A549 (cell line): ENCODE results near the gene CACNA1C. TPM values are rescaled to one million over a fixed set of nuclear protein-coding genes. Genes with fewer than 3 reads are reported as not detected.

Experiments
- ATAC-seq, 2 experiments: fragments of 200-7000 bp in 1 of 2; fragments of >200 bp in 1 of 2; cut with Nextera tagmentation in 1 of 2; cut with Tn5 transposase in 1 of 2; 3 replicates each; pipeline versions ENCODE4 v1.8.0 to v1.9.1; 2018 to 2020; ENCODE audit warnings: mild to moderate bottlenecking in 1 of 2, moderate library complexity in 1 of 2
- CTCF ChIA-PET: fragments of 300-600 bp; sonication (Branson Sonifier 250); formaldehyde crosslinking; extraction: SDS; loops from one replicate; lab custom pipeline; 2021; ENCODE audit warnings: antibody characterized with exemption, inconsistent platforms; lab: Yijun Ruan, JAX
- POLR2A ChIA-PET: fragments of 350-600 bp; formaldehyde crosslinking; extraction: SDS; loops from one replicate; lab custom pipeline; 2021; ENCODE audit warnings: antibody characterized with exemption, inconsistent platforms; lab: Yijun Ruan, JAX
- DNase-seq, 2 experiments: peaks; one replicate each; pipeline versions ENCODE4 v3.0.0 to v3.0.0-alpha.2; 2011 to 2016; ENCODE audit warnings: low read depth in 1 of 2, low spot score in 1 of 2
- FAIRE-seq: peaks from 2 replicates; lab custom pipeline; 2011; peaks lifted over from hg19 to GRCh38; lab: Jason Lieb, UNC
- H3K27ac ChIP-seq, 2 experiments: fragments of >200 bp; sonication (Bioruptor Twin); formaldehyde crosslinking; 3 replicates each; pipeline ENCODE4 v1.5.1; 2016 to 2017
- H3K4me1 ChIP-seq: fragments of >200 bp; sonication (Bioruptor Twin); formaldehyde crosslinking; 3 replicates; pipeline ENCODE4 v1.6.1; 2016
- H3K4me2 ChIP-seq: fragments of >200 bp; sonication (Bioruptor Twin); formaldehyde crosslinking; 3 replicates; pipeline ENCODE4 v1.6.1; 2016
- H3K4me3 ChIP-seq: fragments of >200 bp; sonication (Bioruptor Twin); formaldehyde crosslinking; 3 replicates; pipeline ENCODE4 v1.5.1; 2016
- H3K9me3 ChIP-seq: fragments of >200 bp; sonication (Bioruptor Twin); formaldehyde crosslinking; 3 replicates; pipeline ENCODE4 v1.6.1; 2016
- CBX8 ChIP-seq: fragments of 200-600 bp; sonication (generic); IDR thresholded peaks from 2 replicates; pipeline ENCODE4 v1.6.1; 2016
- CHD4 ChIP-seq: fragments of 200-600 bp; sonication (generic); IDR thresholded peaks from 2 replicates; pipeline ENCODE4 v1.6.1; 2016; ENCODE audit warnings: antibody characterized with exemption, mild to moderate bottlenecking, borderline replicate concordance
- EHF ChIP-seq: fragments of 250-450 bp; sonication (Bioruptor Pico); IDR thresholded peaks from 2 replicates; pipeline ENCODE4 v1.5.0; 2020; ENCODE audit warnings: mild to moderate bottlenecking
- EHMT2 ChIP-seq: fragments of 200-600 bp; sonication (generic); IDR thresholded peaks from 2 replicates; pipeline ENCODE4 v1.6.1; 2016; ENCODE audit warnings: antibody characterized with exemption, low read depth, mild to moderate bottlenecking, moderate library complexity
- EP300 ChIP-seq, 2 experiments: fragments of >200 bp; sonication (Bioruptor Twin); formaldehyde crosslinking; IDR thresholded peaks; 2 replicates in 1 of 2; 3 replicates in 1 of 2; pipeline ENCODE4 v1.6.1; 2016 to 2017
- ESRRA ChIP-seq: fragments of 150-350 bp; IDR thresholded peaks from 2 replicates; pipeline ENCODE4 v1.6.1; 2014; ENCODE audit warnings: mild to moderate bottlenecking, low read length, borderline replicate concordance
- FOSL2 ChIP-seq, 2 experiments: fragments of 450-650 bp in 1 of 2; fragments of >200 bp in 1 of 2; sonication (Bioruptor Twin) in 1 of 2; formaldehyde crosslinking; IDR thresholded peaks; 2 replicates each; pipeline versions ENCODE4 v1.5.0 to v1.6.1; 2016 to 2020; ENCODE audit warnings: mild to moderate bottlenecking in 1 of 2, moderate library complexity in 1 of 2
- FOXS1 ChIP-seq: fragments of 250-450 bp; sonication (Bioruptor Pico); IDR thresholded peaks from 2 replicates; pipeline ENCODE4 v1.5.0; 2020; ENCODE audit warnings: mild to moderate bottlenecking, moderate library complexity
- HDAC2 ChIP-seq: fragments of 200-600 bp; sonication (generic); IDR thresholded peaks from 2 replicates; pipeline ENCODE4 v1.6.1; 2016
- POLR2AphosphoS2 ChIP-seq: conservative IDR thresholded peaks from 2 replicates; pipeline ENCODE4 v1.6.1; 2012; ENCODE audit warnings: low read length, improper control_type of control experiment, inconsistent platforms
- RAD21 ChIP-seq, 2 experiments: fragments of >200 bp in 1 of 2; sonication (Bioruptor Twin) in 1 of 2; formaldehyde crosslinking in 1 of 2; IDR thresholded peaks in 1 of 2; conservative IDR thresholded peaks in 1 of 2; 2 replicates in 1 of 2; 3 replicates in 1 of 2; pipeline ENCODE4 v1.6.1; 2012 to 2018; ENCODE audit warnings: inconsistent platforms in 1 of 2
- RFX5 ChIP-seq: fragments of 450-650 bp; IDR thresholded peaks from 2 replicates; pipeline ENCODE4 v1.7.1; 2014; ENCODE audit warnings: antibody characterized with exemption, mild to moderate bottlenecking, moderate library complexity
- SREBF2 ChIP-seq: fragments of 450-650 bp; IDR thresholded peaks from 2 replicates; pipeline ENCODE4 v1.6.1; 2014; ENCODE audit warnings: mild to moderate bottlenecking, moderate library complexity
- ZSCAN20 ChIP-seq: fragments of 250-450 bp; sonication (Bioruptor Pico); IDR thresholded peaks from 2 replicates; pipeline ENCODE4 v1.8.0; 2022; ENCODE audit warnings: mild to moderate bottlenecking, moderate library complexity
- WGBS: methylation state at CpG from one replicate; pipeline ENCODE4 v1.1.6; 2017; ENCODE audit errors: missing lambda C conversion rate; 5-methylcytosine and 5-hydroxymethylcytosine counted together
- polyA plus RNA-seq, 4 experiments: library from polyadenylated mRNA; depleted of rRNA in 3 of 4; stranded (reverse); fragments of >200 nt; fragmentation: RNase III in 1 of 4; extraction: RNeasy Plus Mini Kit Qiagen cat#74134 plus additional on column Dnase treatment in 1 of 4; gene quantifications; 2 replicates in 3 of 4; 3 replicates in 1 of 4; pipeline ENCODE4 v1.2.3, GENCODE V29; 2011 to 2017
- TF ChIP-seq, protein P1 (sequence below): fragments of 150-350 bp; IDR thresholded peaks from 2 replicates; pipeline ENCODE4 v1.6.1; 2014; ENCODE audit warnings: low read depth, mild to moderate bottlenecking, low read length
- TF ChIP-seq, protein P2 (sequence below): fragments of >200 bp; sonication (Bioruptor Twin); formaldehyde crosslinking; IDR thresholded peaks from 2 replicates; pipeline ENCODE4 v1.6.1; 2016
- TF ChIP-seq, protein P3 (sequence below): IDR thresholded peaks from 2 replicates; pipeline ENCODE4 v1.6.1; 2012; ENCODE audit warnings: low read depth, borderline replicate concordance

Gene CACNA1C
- polyA plus RNA-seq, 2 of the 4 experiments (the other 2 are of a cell fraction), result not detected

DNA sequence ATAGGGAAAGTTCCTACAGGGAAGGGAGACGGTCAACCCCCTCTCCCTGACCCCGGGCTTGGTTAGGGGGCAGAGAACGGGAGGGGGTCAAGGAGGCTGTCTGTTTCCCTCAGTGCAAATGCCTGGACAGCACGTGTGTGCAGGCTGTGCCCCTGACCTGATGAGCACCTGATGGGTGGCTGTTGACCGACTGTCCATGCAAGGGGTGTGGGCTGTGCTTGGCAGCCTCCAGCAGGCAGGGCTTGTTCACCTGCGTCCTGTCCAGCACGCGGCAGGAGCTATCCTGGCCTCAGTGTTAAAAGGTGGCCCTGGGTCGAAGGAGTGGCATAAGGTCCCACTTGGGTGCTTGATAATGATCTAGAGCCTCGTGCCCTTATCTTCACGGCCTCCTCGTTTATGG is 221.0 kb downstream of the CACNA1C start:
- POLR2A ChIA-PET, result no interaction called here
- Histone ChIP-seq H3K4me2 (no peak overlapping the region), H3K27ac (no peak overlapping the region), H3K9me3 (no peaks in the 10 kb centered on the region)
- 20% methylated on average over 12 of the region's 12 CpGs for WGBS
- CTCF ChIA-PET, result interaction anchor here (0.8 to 1.6 kb wide), 3 partner anchors 31 to 128 kb away, joined by 3 read pairs; no protein-coding TSS in a partner anchor
- no peak for ATAC-seq
- TF ChIP-seq POLR2AphosphoS2 (no peak), ZSCAN20 (CRISPR knock-in tag) (no peak)
- TF ChIP-seq, protein P1, sequence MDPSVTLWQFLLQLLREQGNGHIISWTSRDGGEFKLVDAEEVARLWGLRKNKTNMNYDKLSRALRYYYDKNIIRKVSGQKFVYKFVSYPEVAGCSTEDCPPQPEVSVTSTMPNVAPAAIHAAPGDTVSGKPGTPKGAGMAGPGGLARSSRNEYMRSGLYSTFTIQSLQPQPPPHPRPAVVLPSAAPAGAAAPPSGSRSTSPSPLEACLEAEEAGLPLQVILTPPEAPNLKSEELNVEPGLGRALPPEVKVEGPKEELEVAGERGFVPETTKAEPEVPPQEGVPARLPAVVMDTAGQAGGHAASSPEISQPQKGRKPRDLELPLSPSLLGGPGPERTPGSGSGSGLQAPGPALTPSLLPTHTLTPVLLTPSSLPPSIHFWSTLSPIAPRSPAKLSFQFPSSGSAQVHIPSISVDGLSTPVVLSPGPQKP, result no peak
- TF ChIP-seq, protein P2, sequence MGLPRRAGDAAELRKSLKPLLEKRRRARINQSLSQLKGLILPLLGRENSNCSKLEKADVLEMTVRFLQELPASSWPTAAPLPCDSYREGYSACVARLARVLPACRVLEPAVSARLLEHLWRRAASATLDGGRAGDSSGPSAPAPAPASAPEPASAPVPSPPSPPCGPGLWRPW, result no peak
- TF ChIP-seq, all 56 proteins: peak for 0
- no peak for FAIRE-seq
- Histone ChIP-seq H3K4me3 (no peak overlapping the region), H3K4me1 (no peaks in the 10 kb centered on the region)
- no peak for DNase-seq

DNA sequence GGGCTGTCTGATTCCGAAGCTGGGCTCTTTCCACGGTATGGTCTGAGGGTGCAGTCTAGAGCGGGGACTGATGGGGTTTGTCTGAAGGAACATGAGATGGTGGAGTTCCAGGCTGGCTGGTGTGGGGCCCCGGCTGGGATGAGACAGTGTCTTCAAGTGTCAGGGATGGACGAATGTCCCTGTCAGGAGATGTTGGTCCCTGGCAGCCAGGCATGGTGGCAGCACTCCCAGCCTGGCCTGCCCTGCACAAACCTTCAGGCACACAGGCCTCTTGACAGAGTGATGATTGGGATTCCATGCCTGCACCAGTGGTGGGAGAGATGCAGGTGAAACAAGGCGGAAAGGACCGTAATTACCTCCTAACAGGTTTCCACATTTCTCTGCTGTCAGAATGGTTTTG is 221.9 kb downstream of the CACNA1C start:
- Histone ChIP-seq H3K9me3 (no peaks in the 10 kb centered on the region), H3K4me3 (no peak overlapping the region), H3K4me1 (no peaks in the 10 kb centered on the region), H3K27ac (no peak overlapping the region)
- ATAC-seq, result no peak
- WGBS, result 41% methylated on average over 7 of the region's 7 CpGs
- no peak for DNase-seq
- ChIA-PET POLR2A (no interaction called here), CTCF (interaction anchor here (0.8 kb wide), 1 partner anchor 15 kb away, joined by 4 read pairs; no protein-coding TSS in a partner anchor)
- TF ChIP-seq EHF (CRISPR knock-in tag) (no peak), RFX5 (no peak), EHMT2 (no peak), RAD21 (conservative IDR thresholded peaks at IDR 0.05 in 1 of 2, IDR thresholded peaks at IDR 0.05 in 1 of 2) (no peak), EP300 (IDR thresholded peaks at IDR 0.05) (no peak), CHD4 (no peak), FOSL2 (IDR thresholded peaks at IDR 0.05) (no peak), FOSL2 (CRISPR knock-in tag; IDR thresholded peaks at IDR 0.05) (no peak), FOXS1 (no peak), SREBF2 (no peak), POLR2AphosphoS2 (no peak), CBX8 (no peak), HDAC2 (no peak)
- TF ChIP-seq, protein P3, sequence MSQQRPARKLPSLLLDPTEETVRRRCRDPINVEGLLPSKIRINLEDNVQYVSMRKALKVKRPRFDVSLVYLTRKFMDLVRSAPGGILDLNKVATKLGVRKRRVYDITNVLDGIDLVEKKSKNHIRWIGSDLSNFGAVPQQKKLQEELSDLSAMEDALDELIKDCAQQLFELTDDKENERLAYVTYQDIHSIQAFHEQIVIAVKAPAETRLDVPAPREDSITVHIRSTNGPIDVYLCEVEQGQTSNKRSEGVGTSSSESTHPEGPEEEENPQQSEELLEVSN, result no peak
- TF ChIP-seq, protein P2, result no peak
- TF ChIP-seq, all 56 proteins: peak for 0
- FAIRE-seq, result no peak
- H3K4me2 ChIP-seq, result no peak overlapping the region

DNA sequence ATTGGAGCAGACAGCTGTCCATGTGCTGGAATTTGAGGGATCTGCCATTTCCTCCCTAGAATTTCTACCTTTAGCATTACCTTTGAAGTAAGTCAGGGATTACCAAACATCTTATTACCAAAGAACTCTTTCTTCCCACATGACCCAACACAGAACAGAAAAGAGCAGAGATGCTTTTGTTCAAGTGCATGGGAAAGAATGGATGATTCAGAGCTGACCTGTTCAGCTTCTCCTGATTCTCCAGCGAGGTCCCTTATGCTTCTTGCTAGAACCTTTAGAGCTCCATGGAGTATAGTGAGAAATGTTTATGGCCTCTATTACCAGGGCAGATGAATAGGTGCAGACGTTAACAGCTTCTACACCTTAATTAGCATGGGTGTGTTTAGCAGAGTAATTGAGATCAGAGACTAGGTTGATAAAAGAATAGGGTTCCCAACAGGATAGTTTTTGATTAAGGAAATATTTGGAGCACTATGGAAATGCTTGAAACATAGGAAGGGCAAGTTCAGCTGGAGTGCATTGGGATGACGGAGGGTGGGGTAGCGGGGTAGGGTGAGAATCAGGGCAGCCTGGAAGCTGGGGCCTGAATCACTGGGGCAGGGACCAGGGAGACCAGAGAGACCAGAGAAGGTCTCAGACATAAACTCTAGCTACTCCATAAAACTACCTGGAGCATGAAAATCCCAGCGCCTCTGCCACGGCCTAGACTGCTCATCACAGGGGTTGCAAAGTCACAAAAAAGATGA is 223.7 kb downstream of the CACNA1C start:
- Histone ChIP-seq H3K4me1 (no peaks in the 10 kb centered on the region), H3K27ac (no peak overlapping the region), H3K9me3 (peaks cover 5% of the 10 kb centered on the region; the same call in 1 of the 3 replicates), H3K4me2 (no peak overlapping the region), H3K4me3 (no peak overlapping the region)
- CTCF ChIA-PET, result interaction anchor here (0.9 to 2.4 kb wide), 3 partner anchors 11 to 307 kb away, joined by 3 to 10 read pairs (median 4); no protein-coding TSS in a partner anchor
- FAIRE-seq, result no peak
- DNase-seq, result no peak
- POLR2A ChIA-PET, result no interaction called here
- WGBS, result 29% methylated on average over 6 of the region's 6 CpGs
- TF ChIP-seq EHMT2 (no peak), ESRRA (no peak), RAD21 (conservative IDR thresholded peaks at IDR 0.05 in 1 of 2, IDR thresholded peaks at IDR 0.05 in 1 of 2) (no peak)
- ATAC-seq, result no peak
